ENCODE data around the gene LZTS2.

The LZTS2 gene

DNA sequence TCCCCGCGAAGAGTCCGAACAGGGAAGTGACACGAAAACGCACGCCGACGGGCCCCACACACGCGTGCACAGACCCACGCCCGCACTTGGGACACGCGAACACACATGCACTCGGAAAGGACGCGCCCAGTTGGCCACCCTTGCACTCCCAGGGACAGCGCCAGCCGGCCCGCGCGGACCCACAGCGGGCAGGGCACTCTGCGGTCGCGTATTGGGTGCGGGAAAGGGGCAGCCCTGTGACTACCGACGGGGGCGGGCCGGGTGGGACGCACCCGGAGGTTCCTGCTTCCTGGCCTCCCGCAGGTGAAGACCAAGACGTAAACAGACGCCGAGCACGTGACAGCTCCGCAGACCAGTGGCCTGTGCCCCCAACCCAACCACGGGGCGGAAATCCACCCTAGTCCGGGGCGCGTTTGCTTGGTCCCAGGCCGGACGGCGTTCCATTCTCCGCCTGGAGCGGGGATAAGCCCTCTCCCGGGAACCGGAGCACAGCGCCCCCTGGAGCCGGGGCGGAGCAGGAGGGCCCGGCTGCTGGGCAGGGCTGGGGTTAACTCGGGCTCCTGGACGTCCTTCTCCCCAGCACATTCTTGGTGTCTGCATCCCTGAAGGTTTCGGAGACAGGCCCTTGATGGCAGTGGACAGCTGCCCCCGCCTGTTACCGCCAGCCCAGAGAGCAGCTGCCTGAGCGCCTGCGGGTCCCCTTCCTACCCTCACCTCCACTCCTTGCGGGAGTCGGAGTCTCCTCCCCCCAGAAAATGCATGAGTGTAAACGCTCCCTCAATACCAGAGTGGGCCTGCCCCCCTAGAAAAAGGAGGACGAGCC lies 2.0 kb upstream of the LZTS2 start:
- TF ChIP-seq, protein P1, sequence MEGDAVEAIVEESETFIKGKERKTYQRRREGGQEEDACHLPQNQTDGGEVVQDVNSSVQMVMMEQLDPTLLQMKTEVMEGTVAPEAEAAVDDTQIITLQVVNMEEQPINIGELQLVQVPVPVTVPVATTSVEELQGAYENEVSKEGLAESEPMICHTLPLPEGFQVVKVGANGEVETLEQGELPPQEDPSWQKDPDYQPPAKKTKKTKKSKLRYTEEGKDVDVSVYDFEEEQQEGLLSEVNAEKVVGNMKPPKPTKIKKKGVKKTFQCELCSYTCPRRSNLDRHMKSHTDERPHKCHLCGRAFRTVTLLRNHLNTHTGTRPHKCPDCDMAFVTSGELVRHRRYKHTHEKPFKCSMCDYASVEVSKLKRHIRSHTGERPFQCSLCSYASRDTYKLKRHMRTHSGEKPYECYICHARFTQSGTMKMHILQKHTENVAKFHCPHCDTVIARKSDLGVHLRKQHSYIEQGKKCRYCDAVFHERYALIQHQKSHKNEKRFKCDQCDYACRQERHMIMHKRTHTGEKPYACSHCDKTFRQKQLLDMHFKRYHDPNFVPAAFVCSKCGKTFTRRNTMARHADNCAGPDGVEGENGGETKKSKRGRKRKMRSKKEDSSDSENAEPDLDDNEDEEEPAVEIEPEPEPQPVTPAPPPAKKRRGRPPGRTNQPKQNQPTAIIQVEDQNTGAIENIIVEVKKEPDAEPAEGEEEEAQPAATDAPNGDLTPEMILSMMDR (IDR thresholded peaks at IDR 0.05; ENCODE audit: low read depth, low read length) = peak; percentile 95
- DNase-seq (ENCODE audit: low read depth in 2 of 2) = peak; percentile 75 to 84
- peak overlapping the region; percentile 78 to 79 for H3K4me3 ChIP-seq (replicated peaks in 1 of 2; ENCODE audit: low read depth in 2 of 2, low read length in 2 of 2)

DNA sequence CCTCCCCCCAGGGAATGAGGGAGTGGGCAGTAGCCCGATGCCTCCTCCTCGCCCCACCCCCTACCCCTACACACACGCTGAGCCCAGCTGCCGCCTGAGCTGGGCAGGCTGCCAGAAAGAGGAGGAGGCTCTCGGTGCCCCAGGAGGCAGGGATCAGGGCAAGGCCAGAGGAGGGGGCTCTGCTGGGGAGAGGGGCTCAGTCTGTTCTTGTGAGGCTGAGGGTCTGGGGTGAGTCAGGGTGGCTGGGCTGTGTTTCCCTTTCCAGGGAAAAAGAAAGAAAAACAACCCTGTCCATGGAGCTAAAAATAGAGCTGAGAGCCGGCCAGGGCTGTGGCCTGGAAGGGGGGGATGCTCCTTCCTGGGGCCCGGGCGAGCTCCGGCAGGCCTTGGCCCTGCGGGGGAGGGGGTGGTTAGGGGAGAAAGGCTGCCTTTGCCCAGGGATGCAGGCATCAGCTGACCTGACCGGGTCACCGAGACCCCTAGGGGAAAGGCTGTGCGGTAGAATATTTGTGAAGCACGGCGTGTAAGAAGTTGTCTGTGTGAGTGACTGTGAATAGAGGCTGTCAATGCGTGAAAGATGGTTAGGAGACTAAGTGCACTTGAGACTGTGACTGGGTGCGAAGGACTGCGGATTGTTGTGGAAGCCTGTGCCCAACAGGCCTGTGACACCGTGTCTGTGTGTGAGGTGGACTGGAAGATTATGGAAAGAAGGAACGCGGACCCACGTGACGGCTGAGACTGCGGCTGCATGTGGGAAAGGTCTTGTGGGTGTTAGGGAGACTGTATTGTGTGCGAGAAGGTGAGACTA lies 1.2 kb upstream of the LZTS2 start:
- peak; percentile 78 to 91 for DNase-seq (ENCODE audit: low read depth in 2 of 2)
- H3K4me3 ChIP-seq (replicated peaks in 1 of 2; ENCODE audit: low read depth in 2 of 2, low read length in 2 of 2) = peak overlapping the region; percentile 78 to 79
- TF ChIP-seq, protein P1 (IDR thresholded peaks at IDR 0.05; ENCODE audit: low read depth, low read length) = no peak

DNA sequence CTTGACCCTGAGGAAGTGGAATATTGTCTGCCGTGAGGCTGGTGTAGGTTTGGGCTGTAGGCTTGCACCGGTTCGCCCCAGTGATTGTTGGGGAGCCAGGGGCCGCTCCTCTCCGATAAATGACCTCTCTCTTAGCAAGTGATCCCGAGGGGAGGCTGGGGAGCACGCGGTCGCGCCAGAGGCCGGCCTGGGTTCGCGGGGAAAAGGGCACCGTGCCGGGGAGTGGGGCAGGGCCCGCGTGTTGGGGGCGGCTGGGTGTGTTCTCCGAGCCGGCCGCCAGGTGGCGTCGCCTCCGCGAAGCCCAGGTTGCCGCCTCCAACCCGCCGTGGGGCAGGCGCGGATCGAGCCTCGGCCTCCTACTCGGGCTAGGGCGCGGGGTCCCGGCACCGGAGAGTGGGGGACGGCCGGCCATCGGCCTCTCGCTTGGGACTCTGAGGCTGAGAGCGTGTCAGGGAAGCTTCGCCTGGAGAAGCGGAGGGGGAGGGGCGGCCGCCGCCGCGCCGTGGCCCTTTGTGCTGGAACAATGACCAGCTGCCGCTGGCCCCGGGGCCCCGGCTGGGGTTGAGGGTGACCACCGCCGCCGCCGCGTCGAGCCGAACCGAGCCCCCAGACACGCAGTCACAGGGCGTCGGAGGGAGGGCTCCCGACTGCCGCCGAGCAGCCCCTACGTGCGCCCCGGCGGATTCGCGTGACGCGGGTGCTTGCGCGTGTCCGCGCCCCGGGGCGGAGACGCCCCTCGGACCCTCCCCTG lies 442 bp upstream of the LZTS2 start:
- DNase-seq (ENCODE audit: low read depth in 2 of 2) = peak; percentile 71 to 91
- TF ChIP-seq, protein P1 (IDR thresholded peaks at IDR 0.05; ENCODE audit: low read depth, low read length) = peak; percentile 42
- H3K4me3 ChIP-seq (replicated peaks in 1 of 2; ENCODE audit: low read depth in 2 of 2, low read length in 2 of 2) = peak overlapping the region; percentile 78 to 79

DNA sequence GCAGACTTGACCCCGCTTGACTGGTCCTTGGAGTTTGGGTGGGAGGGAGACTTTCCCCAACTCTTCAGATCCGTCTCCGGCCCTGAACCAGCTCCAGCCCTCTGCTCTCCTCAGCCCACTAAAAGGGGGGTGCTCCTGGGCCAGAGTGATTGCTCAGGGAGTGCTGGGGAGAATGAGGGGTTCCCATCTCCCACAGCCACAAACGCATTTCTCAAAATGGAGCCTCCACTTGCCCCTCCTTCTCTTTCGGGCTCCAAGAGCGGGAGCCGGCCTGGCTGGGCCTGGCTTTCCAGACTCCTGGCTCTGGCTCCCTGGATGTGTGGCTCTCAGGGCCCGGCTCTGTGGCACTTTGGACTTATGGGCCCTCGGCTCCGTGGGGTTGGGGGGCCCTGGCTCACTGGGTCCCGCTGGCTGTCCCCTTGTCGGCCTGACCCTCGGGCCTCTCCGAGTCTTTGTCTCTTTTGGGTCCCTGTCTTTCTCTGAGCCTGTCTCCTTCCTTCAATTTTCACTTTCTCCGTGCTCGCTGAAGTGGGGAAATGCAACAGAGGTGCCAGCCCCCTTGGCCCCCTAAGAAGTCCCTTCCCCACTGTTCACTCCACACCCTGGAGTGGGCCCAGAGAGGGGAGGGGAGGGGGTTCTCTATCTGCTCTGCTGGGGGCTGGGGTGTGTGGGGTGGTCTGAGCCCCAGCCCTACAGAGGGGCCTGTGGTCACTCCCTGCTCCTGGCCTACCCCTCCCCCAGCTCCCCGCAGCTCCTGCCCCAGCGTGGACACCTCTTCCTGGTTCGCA lies 713 bp downstream of the LZTS2 start:
- DNase-seq (ENCODE audit: low read depth in 2 of 2) = peak in 1 of 2 donors; percentile 26
- TF ChIP-seq, protein P1 (IDR thresholded peaks at IDR 0.05; ENCODE audit: low read depth, low read length) = no peak
- H3K4me3 ChIP-seq (replicated peaks in 1 of 2; ENCODE audit: low read depth in 2 of 2, low read length in 2 of 2) = peak overlapping the region; percentile 79 to 82

DNA sequence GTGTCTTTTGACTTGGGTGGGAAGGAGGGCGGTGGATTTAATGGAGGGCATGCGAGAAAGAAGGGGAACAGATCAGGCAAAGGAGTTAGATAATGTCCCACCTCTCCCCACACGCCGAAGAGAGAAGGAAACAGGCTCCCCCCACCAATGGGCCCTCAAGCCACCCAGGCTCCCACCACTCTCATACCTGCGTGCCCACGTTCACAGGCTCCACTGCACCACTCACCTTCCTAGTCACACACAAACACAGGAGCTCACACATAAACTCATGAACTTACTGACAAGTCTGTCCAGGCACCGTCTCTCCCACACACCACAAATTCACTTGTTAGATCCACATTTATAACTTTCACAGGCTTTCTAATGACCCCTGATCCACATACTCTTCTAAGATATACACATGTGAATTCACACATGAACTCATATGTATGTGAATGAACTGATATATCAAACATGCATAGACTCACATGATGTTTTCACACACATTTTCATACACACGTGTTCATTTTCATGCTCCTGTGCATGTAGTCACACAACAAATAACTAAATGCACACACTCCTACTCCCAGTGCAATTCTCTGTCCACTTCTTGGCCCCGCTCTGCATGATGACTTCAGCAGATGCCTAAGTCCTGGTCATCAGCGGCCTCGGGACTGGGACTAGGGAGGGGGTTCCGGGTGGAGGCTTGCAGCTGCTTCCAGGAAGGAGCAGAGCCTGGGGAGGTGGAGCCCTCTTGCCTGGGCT lies 1.5 kb downstream of the LZTS2 start:
- TF ChIP-seq, protein P1 (IDR thresholded peaks at IDR 0.05; ENCODE audit: low read depth, low read length) = no peak
- peak; percentile 94 to 95 for DNase-seq (ENCODE audit: low read depth in 2 of 2)
- peak overlapping the region; percentile 79 to 82 for H3K4me3 ChIP-seq (replicated peaks in 1 of 2; ENCODE audit: low read depth in 2 of 2, low read length in 2 of 2)

All from cardiac fibroblast (primary cell).